GM19452 (cell line): ENCODE measurements around the gene AP1S3.
A peak's percentile ranks its signal among the peaks of the same experiment; 100 is the strongest.

ENCODE experiments used
- ATAC-seq: cut with Tn5 transposase; IDR thresholded peaks from one replicate; pipeline ENCODE4 v1.9.1; 2021; ENCODE audit not compliant: unreplicated experiment

Gene AP1S3

GRCh38 chr2:223762853-223763252 lies 74.5 kb downstream of the AP1S3 start:
- no peak for ATAC-seq

DNA sequence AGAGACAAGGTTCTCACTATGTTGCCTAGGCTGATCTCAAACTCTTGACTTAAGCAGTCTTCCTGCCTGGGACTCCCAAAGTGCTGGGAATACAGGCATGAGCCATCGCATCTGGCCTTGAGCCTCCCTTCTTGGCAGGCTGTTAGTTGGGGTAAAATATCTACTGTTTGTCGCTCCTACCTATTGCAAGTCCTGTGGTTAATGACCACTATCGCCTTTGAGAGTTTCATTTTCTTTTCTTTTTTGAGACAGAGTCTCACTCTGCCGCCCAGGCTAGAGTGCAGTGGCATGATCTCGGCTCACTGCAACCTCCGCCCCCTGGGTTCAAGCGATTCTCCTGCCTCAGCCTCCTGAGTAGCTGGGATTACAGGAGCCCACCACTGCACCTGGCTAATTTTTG lies 75.6 kb downstream of the AP1S3 start:
- peak; percentile 64 for ATAC-seq

GRCh38 chr2:223760838-223761502 lies 76.4 kb downstream of the AP1S3 start:
- peak; percentile 88 for ATAC-seq

DNA sequence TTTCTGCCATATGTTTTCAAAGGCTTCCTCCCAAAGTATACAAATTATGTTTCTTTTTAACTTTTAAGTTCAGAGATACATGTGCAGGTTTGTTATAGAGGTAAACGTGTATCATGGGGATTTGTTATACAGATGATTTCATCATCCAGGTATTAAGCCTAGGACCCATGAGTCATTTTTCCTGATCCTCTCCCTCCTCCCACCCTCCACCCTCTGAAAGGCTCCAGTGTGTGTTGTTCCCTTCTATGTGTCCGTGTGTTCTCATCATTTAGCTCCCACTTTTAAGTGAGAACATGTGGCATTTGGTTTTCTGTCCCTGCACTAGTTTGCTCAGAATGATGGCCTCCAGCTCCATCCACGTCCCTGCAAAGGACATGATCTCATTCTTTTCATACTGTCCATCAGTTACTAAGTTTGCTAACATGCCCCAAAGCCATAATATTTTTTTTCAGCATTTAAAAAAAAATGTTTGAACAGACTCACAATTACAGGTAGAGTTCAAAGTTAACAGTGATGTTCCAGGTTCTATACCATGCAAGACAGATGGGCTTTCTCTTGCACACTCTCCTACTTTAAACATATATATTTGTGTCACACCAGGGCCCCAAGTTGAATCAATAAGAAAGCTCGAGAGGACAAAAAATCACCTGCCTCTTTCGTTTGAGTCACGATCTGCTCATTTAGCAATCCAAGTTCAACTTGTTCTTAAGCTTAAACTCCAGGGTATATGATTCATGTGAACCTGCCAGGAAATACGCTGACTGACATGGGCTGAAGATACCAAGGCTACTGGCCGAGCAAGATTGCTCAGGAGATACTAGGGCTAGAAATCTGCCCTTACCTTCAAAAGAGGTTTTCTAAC lies 77.6 kb downstream of the AP1S3 start:
- no peak for ATAC-seq

GRCh38 chr2:223758131-223758840 lies 79.1 kb downstream of the AP1S3 start:
- ATAC-seq = no peak

DNA sequence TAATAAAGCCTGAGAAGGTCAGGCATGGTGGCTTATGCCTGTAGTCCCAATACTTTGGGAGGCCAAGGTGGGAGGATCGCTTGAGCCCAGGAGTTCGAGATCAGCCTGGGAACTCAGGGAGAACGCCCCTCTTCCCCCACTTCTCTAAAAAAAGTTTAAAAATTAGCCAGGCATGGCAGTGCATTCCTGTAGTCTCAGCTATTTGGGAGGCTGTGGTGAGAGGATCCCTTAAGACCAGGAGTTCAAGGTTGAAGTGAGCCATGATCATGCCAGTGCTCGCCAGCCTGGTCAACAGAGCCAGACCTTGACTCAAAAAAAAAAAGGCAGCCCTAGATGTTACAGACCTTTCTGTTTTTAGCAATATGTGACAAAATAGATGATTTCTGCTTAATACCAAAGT lies 83.4 kb downstream of the AP1S3 start:
- ATAC-seq = no peak

DNA sequence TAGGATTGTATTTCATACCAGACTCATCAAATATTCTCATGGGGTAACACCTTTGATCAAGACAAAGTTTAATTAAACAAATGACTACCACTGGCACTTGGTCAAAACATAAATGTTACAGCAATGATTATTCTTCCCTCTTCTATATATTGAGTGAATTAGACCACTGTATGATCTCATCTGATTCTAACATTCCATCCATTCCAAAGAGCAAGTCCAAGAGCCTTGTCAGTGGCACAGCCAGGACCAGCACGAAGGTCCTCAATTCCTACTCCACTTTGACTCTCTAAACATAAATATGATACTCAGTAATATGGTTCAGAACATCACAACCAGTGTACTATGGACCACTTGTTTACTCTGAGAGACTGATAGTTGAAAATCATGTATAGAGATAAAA lies 86.4 kb downstream of the AP1S3 start:
- no peak for ATAC-seq

- ATAC-seq = no peak
Measured at GRCh38 chr2:223747392-223748042, 89.9 kb downstream of the AP1S3 start.

DNA sequence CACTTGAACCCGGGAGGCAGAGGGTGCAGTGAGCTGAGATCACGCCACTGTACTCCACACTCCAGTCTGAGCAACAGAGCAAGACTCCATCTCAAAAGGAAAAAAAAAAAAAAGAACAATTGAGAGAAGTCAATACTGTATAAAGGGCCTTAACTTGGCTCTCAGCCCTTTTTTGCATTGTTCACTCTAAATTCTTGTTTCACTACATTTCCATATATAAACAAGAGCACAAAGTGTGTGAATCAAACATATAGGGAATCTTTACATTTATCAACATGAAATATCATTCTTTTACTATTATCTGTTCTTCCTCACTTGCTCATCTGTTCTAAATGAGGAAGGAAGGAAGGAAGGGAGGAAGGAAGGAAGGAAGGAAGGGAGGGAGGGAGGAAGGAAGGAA lies 90.8 kb downstream of the AP1S3 start:
- no peak for ATAC-seq

- no peak for ATAC-seq
Measured at GRCh38 chr2:223744580-223744979, 92.8 kb downstream of the AP1S3 start.

DNA sequence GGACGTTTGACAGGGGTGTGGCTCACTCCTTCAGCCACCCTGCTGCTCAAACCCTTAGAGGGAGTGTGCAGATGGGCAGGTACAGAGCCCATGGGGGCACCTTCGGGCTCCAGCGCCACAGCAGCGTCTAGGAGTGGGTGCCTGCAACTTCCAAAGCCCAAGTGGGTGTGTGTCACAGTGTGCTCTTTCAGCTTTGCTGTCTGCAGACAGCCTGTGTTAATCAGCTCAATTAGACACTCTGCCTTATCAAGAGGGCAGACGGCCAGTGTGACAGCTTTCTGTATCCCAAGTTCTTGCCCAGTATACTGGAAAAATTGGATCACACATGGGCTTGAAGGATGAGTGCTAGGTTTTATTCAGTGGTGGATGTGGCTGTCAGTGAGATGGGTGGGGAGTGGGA lies 96.7 kb downstream of the AP1S3 start:
- no peak for ATAC-seq

DNA sequence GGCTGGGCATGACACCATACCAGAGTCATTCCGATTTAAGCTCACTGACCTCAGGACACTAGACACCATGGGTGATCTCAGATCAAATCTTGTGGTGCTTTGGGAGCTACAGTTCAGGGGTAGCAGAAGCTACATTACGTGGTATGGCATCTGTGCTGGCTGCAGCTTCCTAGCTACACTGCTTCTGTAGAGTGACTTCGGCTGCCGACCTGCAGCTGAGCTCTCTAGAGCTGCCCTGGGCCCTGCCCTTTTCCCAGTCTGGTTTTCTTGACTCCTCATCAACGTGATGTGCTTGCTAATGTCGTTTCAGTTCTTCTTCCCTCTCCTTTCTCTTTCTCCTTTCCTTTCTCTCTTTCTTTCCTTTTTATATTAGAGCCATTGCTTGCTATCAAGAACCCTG lies 100.2 kb downstream of the AP1S3 start:
- no peak for ATAC-seq

DNA sequence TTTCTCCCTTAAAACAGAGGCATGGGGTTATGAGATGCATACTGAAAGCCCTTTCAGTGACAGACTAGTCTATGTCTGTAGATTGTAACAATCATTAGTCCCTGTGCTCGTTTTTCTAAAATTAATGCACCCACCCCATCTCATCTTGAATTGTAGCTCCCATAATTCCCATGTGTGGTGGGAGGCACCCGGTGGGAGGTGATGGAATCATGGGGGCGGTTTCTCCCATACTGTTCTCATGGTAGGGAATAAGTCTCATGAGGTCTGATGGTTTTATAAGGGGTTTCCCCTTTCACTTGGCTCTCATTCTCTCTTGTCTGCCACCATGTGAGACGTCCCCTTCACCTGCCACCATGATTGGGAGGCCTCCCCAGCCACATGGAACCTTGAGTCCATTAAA lies 100.9 kb downstream of the AP1S3 start:
- no peak for ATAC-seq

DNA sequence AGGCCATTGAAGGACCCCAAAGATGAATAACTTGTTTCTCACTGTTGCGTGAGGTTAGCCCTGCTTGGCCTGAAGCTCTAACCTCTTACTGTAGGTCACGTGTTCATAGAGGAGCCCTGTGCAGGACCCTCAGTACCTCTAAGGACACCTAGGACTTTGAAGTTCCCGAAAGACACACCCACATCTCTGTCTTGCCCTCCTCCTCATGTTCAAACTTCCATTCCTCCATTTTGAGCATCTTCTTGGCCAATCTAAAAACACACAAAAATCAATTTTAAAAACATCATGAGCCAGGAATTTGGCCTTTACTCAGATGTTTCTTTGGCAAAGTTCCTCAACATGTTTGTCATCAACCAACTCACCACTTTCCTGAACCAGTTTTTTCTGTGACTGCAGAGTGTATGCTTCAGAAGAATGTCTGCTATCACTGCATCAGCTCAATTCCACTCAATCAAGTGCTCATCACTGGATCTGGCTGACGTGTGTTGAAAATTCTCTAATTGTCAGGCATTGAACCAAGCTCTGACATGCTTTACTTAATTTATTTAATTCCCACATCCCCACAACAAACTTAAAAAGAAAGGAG lies 101.6 kb downstream of the AP1S3 start:
- no peak for ATAC-seq

GRCh38 chr2:223735035-223735640 lies 102.2 kb downstream of the AP1S3 start:
- ATAC-seq = no peak

- no peak for ATAC-seq
Measured at GRCh38 chr2:223734346-223734745, 103.0 kb downstream of the AP1S3 start.

- no peak for ATAC-seq
Measured at GRCh38 chr2:223732346-223732745, 105.0 kb downstream of the AP1S3 start.

DNA sequence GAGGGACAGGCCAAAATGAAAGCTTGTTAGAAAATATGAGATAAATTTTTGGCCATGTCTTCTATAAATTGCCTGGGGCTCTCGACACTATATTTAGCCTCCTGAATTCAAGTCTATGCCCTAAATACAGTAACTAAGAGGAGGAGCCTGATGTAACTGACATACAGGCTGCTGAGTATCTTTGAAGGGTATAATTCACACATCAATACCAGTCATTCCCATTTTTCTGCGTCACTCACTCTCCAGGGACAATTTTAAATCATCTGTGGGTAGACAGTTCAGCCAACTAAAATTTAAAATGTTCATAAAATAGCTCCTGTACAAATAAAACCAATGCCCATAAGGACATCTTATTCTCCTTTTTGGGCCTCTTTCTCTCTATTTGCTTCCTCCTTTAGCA lies 105.9 kb downstream of the AP1S3 start:
- ATAC-seq = no peak

DNA sequence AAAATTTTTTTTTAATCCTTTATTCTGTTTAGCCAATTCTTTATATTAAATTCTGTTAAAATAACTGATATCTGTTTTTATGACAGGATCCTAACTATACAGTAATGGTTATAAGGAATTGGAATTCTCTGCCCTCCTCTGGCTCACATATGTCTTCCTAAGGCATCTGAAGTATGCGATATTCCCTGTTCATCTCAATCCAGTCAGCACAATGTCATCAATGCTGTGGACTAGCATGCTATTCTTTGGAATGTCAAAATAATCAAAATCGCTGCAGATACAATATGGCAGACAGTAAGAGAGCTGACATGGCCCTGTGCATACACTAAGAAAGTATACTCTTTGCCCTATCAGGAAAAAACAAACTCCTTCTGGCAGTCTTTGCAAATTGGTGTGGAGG lies 107.6 kb downstream of the AP1S3 start:
- no peak for ATAC-seq

- ATAC-seq = no peak
Measured at GRCh38 chr2:223727562-223727961, 109.8 kb downstream of the AP1S3 start.
